K562 (cell line): ENCODE results near the gene ZBTB22. TPM values are rescaled to one million over a fixed set of nuclear protein-coding genes. Genes with fewer than 3 reads are reported as not detected.

ENCODE experiments used
- FOXP1 ChIP-seq: sonication (generic); formaldehyde crosslinking; IDR thresholded peaks from 2 replicates; pipeline ENCODE4 v1.8.0; 2022; ENCODE audit warnings: mild to moderate bottlenecking, missing genetic modification reagents
- HCFC1 ChIP-seq: IDR thresholded peaks from 2 replicates; pipeline ENCODE4 v1.6.1; 2012; ENCODE audit warnings: low read depth, low read length, improper control_type of control experiment
- MEF2A ChIP-seq: IDR thresholded peaks from 2 replicates; pipeline ENCODE4 v1.6.1; 2011; ENCODE audit warnings: low read depth, mild to moderate bottlenecking, low read length, moderate library complexity; ENCODE audit not compliant: control insufficient read depth
- PRPF4 ChIP-seq: fragments of 200-400 bp; formaldehyde crosslinking; IDR thresholded peaks from one replicate; pipeline ENCODE4 v1.6.1; 2017; ENCODE audit warnings: low read length, low read depth, mild to moderate bottlenecking; ENCODE audit not compliant: insufficient read depth, poor library complexity, severe bottlenecking
- SREBF1 ChIP-seq: fragments of 150-350 bp; IDR thresholded peaks from 2 replicates; pipeline ENCODE4 v1.6.1; 2014; ENCODE audit warnings: antibody characterized with exemption, low read depth, low read length, borderline replicate concordance
- TRIM24 ChIP-seq, 2 experiments: fragments of 450-650 bp; IDR thresholded peaks; 2 replicates each; pipeline ENCODE4 v1.6.1; 2016
- ZNF184 ChIP-seq: sonication (generic); formaldehyde crosslinking; IDR thresholded peaks from 2 replicates; pipeline ENCODE4 v1.5.0; 2020; ENCODE audit warnings: missing genetic modification reagents
- ZNF695 ChIP-seq: fragments of 450-650 bp; formaldehyde crosslinking; IDR thresholded peaks from 2 replicates; pipeline ENCODE4 v1.4.0; 2020; ENCODE audit warnings: mild to moderate bottlenecking, moderate library complexity
- polyA plus RNA-seq, 8 experiments: library from polyadenylated mRNA; depleted of rRNA in 4 of 8; stranded (reverse) in 5 of 8; unstranded in 3 of 8; fragments of >200 nt; fragmentation: Nextera tagmentation in 2 of 8; fragmentation: Illumina TruSeq in 1 of 8; extraction: Ambion mirVana in 2 of 8; extraction: Trizol in 1 of 8; gene quantifications; 2 replicates each; pipeline versions ENCODE4 v1.2.1 to v1.2.3, GENCODE V29; 2011 to 2014; ENCODE audit warnings: inconsistent platforms in 1 of 8, missing spikeins in 1 of 8
- total RNA-seq, 7 experiments: library from RNA; depleted of rRNA in 6 of 7; stranded (reverse); fragments of >200 nt in 6 of 7; fragmentation: Illumina TruSeq in 2 of 7; extraction: Trizol in 2 of 7; gene quantifications; 2 replicates each; pipeline versions ENCODE4 v1.2.1 to v1.2.3, GENCODE V29; 2011 to 2021; ENCODE audit warnings: low replicate concordance in 1 of 7
- TF ChIP-seq, protein P1 (sequence below), 2 experiments: fragments of 450-650 bp in 1 of 2; sonication (generic) in 1 of 2; formaldehyde crosslinking in 1 of 2; IDR thresholded peaks; 2 replicates each; pipeline versions ENCODE4 v1.7.1 to v1.9.0; 2016 to 2022; ENCODE audit warnings: inconsistent platforms in 1 of 2, mild to moderate bottlenecking in 1 of 2, missing genetic modification reagents in 1 of 2
- TF ChIP-seq, protein P2 (sequence below), 3 experiments: fragments of 200-800 bp in 1 of 3; fragments of 250-450 bp in 1 of 3; fragments of 450-650 bp in 1 of 3; sonication (Bioruptor Pico) in 1 of 3; sonication (Bioruptor generic) in 1 of 3; formaldehyde crosslinking in 1 of 3; IDR thresholded peaks; 2 replicates each; pipeline versions ENCODE4 v1.6.1 to v1.8.0; 2016 to 2022; ENCODE audit warnings: mild to moderate bottlenecking in 2 of 3, missing genetic modification characterization in 2 of 3, missing compliant biosample characterization in 1 of 3, moderate library complexity in 1 of 3

ZBTB22 gene
- total and polyA plus RNA-seq, 9 of the 15 experiments (the other 6 are each of a cell fraction or from before 2014, with no cell fraction given) = 0.21 to 11.9 (median 7.1) TPM

GRCh38 chr6:33344701-33345697, 27.5 kb upstream of the ZBTB22 start (continued):
- TF ChIP-seq MEF2A (no peak), ZNF695 (CRISPR knock-in tag) (no peak), FOXP1 (CRISPR knock-in tag) (no peak; the same call in 1 of the 2 replicates), SREBF1 (no peak), TRIM24 (IDR thresholded peaks at IDR 0.05) (peak; percentile 23 to 34; a peak in 1 of 4 replicates), PRPF4 (no peak), ZNF184 (CRISPR knock-in tag) (no peak), HCFC1 (0 out of 2 replicates have a peak, but pooled peaks have one; percentile 5)
- TF ChIP-seq, protein P1, sequence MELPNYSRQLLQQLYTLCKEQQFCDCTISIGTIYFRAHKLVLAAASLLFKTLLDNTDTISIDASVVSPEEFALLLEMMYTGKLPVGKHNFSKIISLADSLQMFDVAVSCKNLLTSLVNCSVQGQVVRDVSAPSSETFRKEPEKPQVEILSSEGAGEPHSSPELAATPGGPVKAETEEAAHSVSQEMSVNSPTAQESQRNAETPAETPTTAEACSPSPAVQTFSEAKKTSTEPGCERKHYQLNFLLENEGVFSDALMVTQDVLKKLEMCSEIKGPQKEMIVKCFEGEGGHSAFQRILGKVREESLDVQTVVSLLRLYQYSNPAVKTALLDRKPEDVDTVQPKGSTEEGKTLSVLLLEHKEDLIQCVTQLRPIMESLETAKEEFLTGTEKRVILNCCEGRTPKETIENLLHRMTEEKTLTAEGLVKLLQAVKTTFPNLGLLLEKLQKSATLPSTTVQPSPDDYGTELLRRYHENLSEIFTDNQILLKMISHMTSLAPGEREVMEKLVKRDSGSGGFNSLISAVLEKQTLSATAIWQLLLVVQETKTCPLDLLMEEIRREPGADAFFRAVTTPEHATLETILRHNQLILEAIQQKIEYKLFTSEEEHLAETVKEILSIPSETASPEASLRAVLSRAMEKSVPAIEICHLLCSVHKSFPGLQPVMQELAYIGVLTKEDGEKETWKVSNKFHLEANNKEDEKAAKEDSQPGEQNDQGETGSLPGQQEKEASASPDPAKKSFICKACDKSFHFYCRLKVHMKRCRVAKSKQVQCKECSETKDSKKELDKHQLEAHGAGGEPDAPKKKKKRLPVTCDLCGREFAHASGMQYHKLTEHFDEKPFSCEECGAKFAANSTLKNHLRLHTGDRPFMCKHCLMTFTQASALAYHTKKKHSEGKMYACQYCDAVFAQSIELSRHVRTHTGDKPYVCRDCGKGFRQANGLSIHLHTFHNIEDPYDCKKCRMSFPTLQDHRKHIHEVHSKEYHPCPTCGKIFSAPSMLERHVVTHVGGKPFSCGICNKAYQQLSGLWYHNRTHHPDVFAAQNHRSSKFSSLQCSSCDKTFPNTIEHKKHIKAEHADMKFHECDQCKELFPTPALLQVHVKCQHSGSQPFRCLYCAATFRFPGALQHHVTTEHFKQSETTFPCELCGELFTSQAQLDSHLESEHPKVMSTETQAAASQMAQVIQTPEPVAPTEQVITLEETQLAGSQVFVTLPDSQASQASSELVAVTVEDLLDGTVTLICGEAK (IDR thresholded peaks at IDR 0.05) = no peak; the same call in 1 of the 2 replicates
- TF ChIP-seq, protein P1 (CRISPR knock-in tag; IDR thresholded peaks at IDR 0.05) = no peak
- TF ChIP-seq, protein P2, sequence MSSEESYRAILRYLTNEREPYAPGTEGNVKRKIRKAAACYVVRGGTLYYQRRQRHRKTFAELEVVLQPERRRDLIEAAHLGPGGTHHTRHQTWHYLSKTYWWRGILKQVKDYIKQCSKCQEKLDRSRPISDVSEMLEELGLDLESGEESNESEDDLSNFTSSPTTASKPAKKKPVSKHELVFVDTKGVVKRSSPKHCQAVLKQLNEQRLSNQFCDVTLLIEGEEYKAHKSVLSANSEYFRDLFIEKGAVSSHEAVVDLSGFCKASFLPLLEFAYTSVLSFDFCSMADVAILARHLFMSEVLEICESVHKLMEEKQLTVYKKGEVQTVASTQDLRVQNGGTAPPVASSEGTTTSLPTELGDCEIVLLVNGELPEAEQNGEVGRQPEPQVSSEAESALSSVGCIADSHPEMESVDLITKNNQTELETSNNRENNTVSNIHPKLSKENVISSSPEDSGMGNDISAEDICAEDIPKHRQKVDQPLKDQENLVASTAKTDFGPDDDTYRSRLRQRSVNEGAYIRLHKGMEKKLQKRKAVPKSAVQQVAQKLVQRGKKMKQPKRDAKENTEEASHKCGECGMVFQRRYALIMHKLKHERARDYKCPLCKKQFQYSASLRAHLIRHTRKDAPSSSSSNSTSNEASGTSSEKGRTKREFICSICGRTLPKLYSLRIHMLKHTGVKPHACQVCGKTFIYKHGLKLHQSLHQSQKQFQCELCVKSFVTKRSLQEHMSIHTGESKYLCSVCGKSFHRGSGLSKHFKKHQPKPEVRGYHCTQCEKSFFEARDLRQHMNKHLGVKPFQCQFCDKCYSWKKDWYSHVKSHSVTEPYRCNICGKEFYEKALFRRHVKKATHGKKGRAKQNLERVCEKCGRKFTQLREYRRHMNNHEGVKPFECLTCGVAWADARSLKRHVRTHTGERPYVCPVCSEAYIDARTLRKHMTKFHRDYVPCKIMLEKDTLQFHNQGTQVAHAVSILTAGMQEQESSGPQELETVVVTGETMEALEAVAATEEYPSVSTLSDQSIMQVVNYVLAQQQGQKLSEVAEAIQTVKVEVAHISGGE (CRISPR knock-in tag; IDR thresholded peaks at IDR 0.05) = no peak
